ENCODE results near the gene GNB3. TPM values are rescaled to one million over a fixed set of nuclear protein-coding genes. Genes with fewer than 3 reads are reported as not detected.
"Not testable (repeated sequence)": the region's sequence is repeated elsewhere in the genome, so short reads cannot be mapped to it uniquely, and the experiment has no call there.

GNB3 gene
- total RNA-seq, 4 donors from 2014 or later, result under 0.01 to 18.3 (median 2.7) TPM; not detected in 1

GRCh38 chr12:6868211-6869048 is 27.7 kb downstream of the GNB3 start:
- TF ChIP-seq, protein P1, sequence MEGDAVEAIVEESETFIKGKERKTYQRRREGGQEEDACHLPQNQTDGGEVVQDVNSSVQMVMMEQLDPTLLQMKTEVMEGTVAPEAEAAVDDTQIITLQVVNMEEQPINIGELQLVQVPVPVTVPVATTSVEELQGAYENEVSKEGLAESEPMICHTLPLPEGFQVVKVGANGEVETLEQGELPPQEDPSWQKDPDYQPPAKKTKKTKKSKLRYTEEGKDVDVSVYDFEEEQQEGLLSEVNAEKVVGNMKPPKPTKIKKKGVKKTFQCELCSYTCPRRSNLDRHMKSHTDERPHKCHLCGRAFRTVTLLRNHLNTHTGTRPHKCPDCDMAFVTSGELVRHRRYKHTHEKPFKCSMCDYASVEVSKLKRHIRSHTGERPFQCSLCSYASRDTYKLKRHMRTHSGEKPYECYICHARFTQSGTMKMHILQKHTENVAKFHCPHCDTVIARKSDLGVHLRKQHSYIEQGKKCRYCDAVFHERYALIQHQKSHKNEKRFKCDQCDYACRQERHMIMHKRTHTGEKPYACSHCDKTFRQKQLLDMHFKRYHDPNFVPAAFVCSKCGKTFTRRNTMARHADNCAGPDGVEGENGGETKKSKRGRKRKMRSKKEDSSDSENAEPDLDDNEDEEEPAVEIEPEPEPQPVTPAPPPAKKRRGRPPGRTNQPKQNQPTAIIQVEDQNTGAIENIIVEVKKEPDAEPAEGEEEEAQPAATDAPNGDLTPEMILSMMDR (IDR thresholded peaks at IDR 0.05), result no peak
- no peak for TF ChIP-seq POLR2A (IDR thresholded peaks at IDR 0.05)
- peaks cover 10 to 25% of the 10 kb centered on the region in 2 donors for H3K4me1 ChIP-seq
- intact Hi-C loops (cut with DNase I; ENCODE audit: low total_unique reads), result no loop called here
- no peaks in the 10 kb centered on the region for H3K36me3 ChIP-seq
- peak overlapping the region; percentile 94 to 97 for H3K27ac ChIP-seq
- H3K27me3 ChIP-seq, result no peaks in the 10 kb centered on the region
- H3K4me3 ChIP-seq, result peak overlapping the region; percentile 67 to 75
- no peak for DNase-seq
- H3K9me3 ChIP-seq, result no peaks in the 10 kb centered on the region

DNA sequence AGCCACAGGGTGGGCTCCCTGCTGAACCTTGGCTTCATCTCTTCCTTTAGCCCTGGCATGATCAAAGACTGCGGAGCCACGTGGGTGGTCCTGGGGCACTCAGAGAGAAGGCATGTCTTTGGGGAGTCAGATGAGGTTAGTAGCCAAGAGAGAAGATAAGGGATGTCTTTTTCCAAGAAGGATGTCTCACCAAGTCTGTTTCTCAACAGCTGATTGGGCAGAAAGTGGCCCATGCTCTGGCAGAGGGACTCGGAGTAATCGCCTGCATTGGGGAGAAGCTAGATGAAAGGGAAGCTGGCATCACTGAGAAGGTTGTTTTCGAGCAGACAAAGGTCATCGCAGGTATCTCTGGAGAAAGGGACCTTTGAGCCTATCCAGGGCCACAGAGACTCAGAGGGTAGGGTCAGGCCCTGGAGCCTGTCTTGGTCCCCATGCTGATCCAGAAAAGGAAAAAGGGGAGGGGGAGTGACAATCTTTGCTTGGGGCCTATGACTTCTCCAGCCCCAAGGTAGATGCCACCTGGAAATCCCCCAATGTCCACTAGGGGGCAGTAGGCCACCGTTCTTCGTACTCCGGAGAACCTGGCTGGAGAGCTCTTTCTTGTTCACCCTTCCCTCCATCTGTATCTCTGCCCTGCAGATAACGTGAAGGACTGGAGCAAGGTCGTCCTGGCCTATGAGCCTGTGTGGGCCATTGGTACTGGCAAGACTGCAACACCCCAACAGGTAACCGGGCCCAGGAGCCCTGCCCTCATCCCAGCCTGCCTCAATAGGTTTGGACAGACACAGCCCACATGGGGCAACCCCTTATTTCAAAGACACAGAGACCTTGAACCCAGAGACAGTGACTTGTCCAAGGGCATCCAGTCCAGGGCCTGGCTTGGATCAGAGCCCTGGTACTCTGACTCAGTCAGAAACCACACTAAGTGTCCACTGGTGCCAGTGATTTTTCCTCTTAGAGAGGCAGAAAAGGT is 28.6 kb downstream of the GNB3 start:
- no peak for TF ChIP-seq POLR2A (IDR thresholded peaks at IDR 0.05)
- TF ChIP-seq, protein P1 (IDR thresholded peaks at IDR 0.05), result peak; percentile 85 to 90 (median 86)
- Histone ChIP-seq H3K36me3 (no peaks in the 10 kb centered on the region), H3K4me3 (no peak overlapping the region), H3K27me3 (no peaks in the 10 kb centered on the region), H3K9me3 (no peaks in the 10 kb centered on the region), H3K4me1 (peaks cover 10 to 25% of the 10 kb centered on the region in 2 donors), H3K27ac (peak overlapping the region; percentile 94 to 97)
- intact Hi-C loops (cut with DNase I; ENCODE audit: low total_unique reads), result no loop called here
- DNase-seq, result peak; percentile 83 to 87

DNA sequence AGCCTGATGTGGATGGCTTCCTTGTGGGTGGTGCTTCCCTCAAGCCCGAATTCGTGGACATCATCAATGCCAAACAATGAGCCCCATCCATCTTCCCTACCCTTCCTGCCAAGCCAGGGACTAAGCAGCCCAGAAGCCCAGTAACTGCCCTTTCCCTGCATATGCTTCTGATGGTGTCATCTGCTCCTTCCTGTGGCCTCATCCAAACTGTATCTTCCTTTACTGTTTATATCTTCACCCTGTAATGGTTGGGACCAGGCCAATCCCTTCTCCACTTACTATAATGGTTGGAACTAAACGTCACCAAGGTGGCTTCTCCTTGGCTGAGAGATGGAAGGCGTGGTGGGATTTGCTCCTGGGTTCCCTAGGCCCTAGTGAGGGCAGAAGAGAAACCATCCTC is 29.6 kb downstream of the GNB3 start:
- H3K4me3 ChIP-seq; DNase-seq; H3K27me3 ChIP-seq; intact Hi-C loops (cut with DNase I; ENCODE audit: low total_unique reads); H3K27ac ChIP-seq; H3K36me3 ChIP-seq; H3K9me3 ChIP-seq: not testable (repeated sequence)
- peaks cover 10 to 25% of the 10 kb centered on the region in 2 donors for H3K4me1 ChIP-seq

DNA sequence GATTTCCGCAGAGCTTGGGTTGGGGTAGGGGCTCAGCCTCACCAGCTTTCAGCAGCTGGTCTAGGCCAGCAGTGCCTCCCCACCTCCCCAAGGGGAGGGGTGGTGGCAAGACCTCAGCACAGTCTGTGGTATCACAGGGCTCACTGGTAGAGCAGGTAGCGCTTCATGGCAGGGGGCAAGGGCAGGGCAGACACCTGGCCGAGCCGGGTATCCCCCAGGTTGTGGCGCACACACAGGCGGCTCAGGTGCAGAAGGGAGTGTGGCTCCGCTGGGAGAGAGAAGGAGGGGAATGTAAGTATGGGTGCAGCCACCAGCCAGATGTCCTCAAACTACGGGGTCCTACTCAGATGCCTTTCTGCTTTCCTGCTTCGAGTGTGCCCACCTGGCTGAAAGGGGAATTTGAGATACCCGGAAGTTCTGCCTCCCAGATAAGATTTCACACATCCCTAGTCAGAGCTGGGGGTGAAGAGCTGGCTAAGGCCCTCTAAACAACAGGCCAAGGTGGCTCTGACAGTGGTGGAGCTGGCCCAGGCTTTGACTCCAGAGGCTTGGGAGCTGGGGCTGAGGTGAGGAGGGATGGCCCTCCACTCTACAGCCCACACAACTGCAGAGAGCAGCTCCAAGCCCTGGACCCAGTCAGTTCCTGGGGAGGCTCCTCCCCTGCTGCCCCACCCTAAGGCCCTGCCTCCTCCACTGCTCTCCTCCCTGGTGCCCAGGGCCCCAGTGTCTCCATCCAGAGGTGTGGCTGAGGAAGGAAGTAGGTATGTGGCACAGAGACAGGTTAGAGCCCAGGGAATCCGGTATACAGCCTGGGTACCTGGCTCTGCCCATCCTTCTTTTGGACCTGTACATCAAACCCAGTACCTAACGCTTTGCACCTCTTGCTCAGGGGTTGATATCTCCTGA is 30.6 kb downstream of the GNB3 start:
- no peaks in the 10 kb centered on the region for H3K27me3 ChIP-seq
- H3K9me3 ChIP-seq, result no peaks in the 10 kb centered on the region
- intact Hi-C loops (cut with DNase I; ENCODE audit: low total_unique reads), result no loop called here
- peak overlapping the region in 1 of 2 donors; percentile 96 for H3K4me3 ChIP-seq
- H3K4me1 ChIP-seq, result peaks cover 10 to 25% of the 10 kb centered on the region in 2 donors
- peak overlapping the region; percentile 84 to 88 for H3K27ac ChIP-seq
- no peak for DNase-seq
- TF ChIP-seq, protein P1 (IDR thresholded peaks at IDR 0.05), result no peak
- no peak for TF ChIP-seq POLR2A (IDR thresholded peaks at IDR 0.05)
- H3K36me3 ChIP-seq, result no peaks in the 10 kb centered on the region
